Measurements from ENCODE around the gene DNPH1.

Gene DNPH1

GRCh38 chr6:43243664-43244321 is 14.5 kb upstream of the DNPH1 start:
- no peak for DNase-seq

GRCh38 chr6:43242908-43243663 is 13.8 kb upstream of the DNPH1 start, which contains the start of gene TTBK1:
Gene TTBK1 (plus strand): TSS chr6:43243481. CDS start chr6:43246661, 3,180 bp downstream.
- peak; percentile 49 for DNase-seq

- no peak for DNase-seq
These were observed 12.2 kb upstream of the DNPH1 start for GRCh38 chr6:43241446-43241845.

- no peak for DNase-seq
These were observed 11.7 kb upstream of the DNPH1 start for GRCh38 chr6:43240950-43241349.

GRCh38 chr6:43239054-43239453 is 9.8 kb upstream of the DNPH1 start:
- no peak for DNase-seq

- no peak for DNase-seq
These were observed 6.6 kb upstream of the DNPH1 start for GRCh38 chr6:43235841-43236240.

GRCh38 chr6:43231735-43232450 is 2.6 kb upstream of the DNPH1 start:
- DNase-seq = no peak

GRCh38 chr6:43231053-43231452 is 1.8 kb upstream of the DNPH1 start:
- DNase-seq = no peak

GRCh38 chr6:43229803-43230620 is 731 bp upstream of the DNPH1 start:
- no peak for DNase-seq

- no peak for DNase-seq
These were observed 3.0 kb downstream of the DNPH1 start for GRCh38 chr6:43226192-43226851.

GRCh38 chr6:43223175-43223574 is 6.1 kb downstream of the DNPH1 start:
- DNase-seq = no peak

- DNase-seq = no peak
These were observed 6.7 kb downstream of the DNPH1 start for GRCh38 chr6:43222418-43223059.

GRCh38 chr6:43221046-43221972 is 8.0 kb downstream of the DNPH1 start:
- no peak for DNase-seq

- no peak for DNase-seq
These were observed 8.8 kb downstream of the DNPH1 start for GRCh38 chr6:43220439-43220951.

GRCh38 chr6:43219814-43220213 is 9.5 kb downstream of the DNPH1 start:
- no peak for DNase-seq

GRCh38 chr6:43219119-43219518 is 10.2 kb downstream of the DNPH1 start:
- DNase-seq = no peak

GRCh38 chr6:43217351-43217750 is 11.9 kb downstream of the DNPH1 start:
- DNase-seq = no peak

GRCh38 chr6:43216200-43216599 is 13.1 kb downstream of the DNPH1 start:
- no peak for DNase-seq

GRCh38 chr6:43215066-43215465 is 14.2 kb downstream of the DNPH1 start:
- DNase-seq = no peak

GRCh38 chr6:43213431-43213830 is 15.8 kb downstream of the DNPH1 start:
- no peak for DNase-seq

Measured in CD4-positive, alpha-beta T cell treated with Interleukin-10 for 1 hour (primary cell).